Omental fat pad (tissue), 4 donors: ENCODE results near the gene HORMAD1. TPM values are rescaled to one million over a fixed set of nuclear protein-coding genes. Genes with fewer than 3 reads are reported as not detected.
"Not testable (repeated sequence)": the region's sequence is repeated elsewhere in the genome, so short reads cannot be mapped to it uniquely, and the experiment has no call there.

ENCODE experiments used
- ATAC-seq: fragments of 150-250 bp; one replicate; pipeline ENCODE4 v1.9.1; 2016; ENCODE audit warnings: mild to moderate bottlenecking, moderate library complexity; ENCODE audit not compliant: low FRiP score
- DNase-seq: peaks from one replicate; pipeline ENCODE4 v3.0.0-alpha.2; 2019; ENCODE audit warnings: low spot score
- total RNA-seq, 4 donors: library from RNA; depleted of rRNA; stranded (reverse); fragments of >200 nt; gene quantifications; one replicate each; pipeline ENCODE4 v1.1.0, GENCODE V29; 2016
- TF ChIP-seq, protein P1 (sequence below), 3 donors: fragments of 450-650 bp; IDR thresholded peaks; one replicate each; pipeline ENCODE4 v1.5.1; 2016 to 2017; ENCODE audit warnings: antibody characterized with exemption in 3 of 3, mild to moderate bottlenecking in 3 of 3, moderate library complexity in 2 of 3

HORMAD1 gene
- total RNA-seq, 4 donors from 2014 or later = 0.46 to 2.0 TPM; not detected in 2

DNA sequence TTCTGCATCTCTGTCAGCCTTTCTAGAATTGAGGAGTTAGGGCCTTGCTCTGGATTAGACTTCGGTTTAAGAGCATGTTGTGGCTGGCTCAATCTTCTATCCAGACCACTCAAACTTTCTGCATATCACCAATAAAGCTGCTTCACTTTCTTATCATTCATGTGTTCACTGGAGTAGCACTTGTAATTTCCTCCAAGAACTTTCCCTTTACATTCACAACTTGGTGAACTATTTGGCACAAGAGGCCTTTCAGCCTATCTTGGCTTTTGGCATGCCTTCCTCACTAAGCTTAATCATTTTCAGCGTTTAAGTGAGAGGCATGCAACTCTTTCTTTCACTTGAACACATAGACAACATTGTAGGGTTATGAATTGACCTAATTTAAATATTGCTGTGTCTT, 3.6 kb upstream of the HORMAD1 start:
- TF ChIP-seq, protein P1, sequence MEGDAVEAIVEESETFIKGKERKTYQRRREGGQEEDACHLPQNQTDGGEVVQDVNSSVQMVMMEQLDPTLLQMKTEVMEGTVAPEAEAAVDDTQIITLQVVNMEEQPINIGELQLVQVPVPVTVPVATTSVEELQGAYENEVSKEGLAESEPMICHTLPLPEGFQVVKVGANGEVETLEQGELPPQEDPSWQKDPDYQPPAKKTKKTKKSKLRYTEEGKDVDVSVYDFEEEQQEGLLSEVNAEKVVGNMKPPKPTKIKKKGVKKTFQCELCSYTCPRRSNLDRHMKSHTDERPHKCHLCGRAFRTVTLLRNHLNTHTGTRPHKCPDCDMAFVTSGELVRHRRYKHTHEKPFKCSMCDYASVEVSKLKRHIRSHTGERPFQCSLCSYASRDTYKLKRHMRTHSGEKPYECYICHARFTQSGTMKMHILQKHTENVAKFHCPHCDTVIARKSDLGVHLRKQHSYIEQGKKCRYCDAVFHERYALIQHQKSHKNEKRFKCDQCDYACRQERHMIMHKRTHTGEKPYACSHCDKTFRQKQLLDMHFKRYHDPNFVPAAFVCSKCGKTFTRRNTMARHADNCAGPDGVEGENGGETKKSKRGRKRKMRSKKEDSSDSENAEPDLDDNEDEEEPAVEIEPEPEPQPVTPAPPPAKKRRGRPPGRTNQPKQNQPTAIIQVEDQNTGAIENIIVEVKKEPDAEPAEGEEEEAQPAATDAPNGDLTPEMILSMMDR (IDR thresholded peaks at IDR 0.05) = no peak
- no peak for ATAC-seq
- no peak for DNase-seq

DNA sequence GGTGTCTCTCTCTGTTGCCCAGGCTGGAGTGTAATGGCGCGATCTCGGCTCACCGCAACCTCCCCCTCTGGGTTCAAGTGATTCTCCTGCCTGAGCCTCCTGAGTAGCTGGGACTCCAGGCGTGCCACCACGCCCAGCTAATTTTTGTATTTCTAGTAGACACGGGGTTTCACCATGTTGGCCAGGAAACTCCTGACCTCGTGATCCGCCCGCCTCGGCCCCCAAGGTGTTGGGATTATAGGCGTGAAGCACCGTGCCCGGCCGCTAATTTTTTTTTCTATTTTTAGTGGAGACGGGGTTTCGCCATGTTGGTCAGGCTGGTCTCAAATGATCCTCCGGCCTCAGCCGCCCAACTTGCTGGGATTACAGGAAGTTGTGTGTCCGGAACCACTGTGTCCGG, 597 bp downstream of the HORMAD1 start:
- ATAC-seq = no peak
- no peak for DNase-seq
- TF ChIP-seq, protein P1 (IDR thresholded peaks at IDR 0.05) = no peak

GRCh38 chr1:150718225-150718891, 2.3 kb downstream of the HORMAD1 start:
- TF ChIP-seq, protein P1 (IDR thresholded peaks at IDR 0.05) = no peak
- ATAC-seq = no peak
- no peak for DNase-seq

DNA sequence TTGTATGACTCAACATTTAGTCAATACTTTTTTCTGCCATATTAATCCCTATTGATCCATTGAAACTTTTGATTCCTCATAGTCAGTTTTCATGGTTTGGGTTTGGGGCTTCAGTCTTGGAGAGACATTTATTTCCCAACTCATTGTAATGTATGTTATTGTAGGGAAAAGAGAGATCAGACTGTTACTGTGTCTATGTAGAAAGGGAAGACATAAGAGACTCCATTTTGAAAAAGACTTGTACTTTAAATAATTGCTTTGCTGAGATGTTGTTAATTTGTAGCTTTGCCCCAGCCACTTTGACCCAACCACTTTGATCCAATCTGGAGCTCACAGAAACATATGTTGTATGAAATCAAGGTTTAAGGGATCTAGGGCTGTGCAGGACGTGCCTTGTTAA, 11.7 kb downstream of the HORMAD1 start:
- DNase-seq, ATAC-seq: not testable (repeated sequence)

DNA sequence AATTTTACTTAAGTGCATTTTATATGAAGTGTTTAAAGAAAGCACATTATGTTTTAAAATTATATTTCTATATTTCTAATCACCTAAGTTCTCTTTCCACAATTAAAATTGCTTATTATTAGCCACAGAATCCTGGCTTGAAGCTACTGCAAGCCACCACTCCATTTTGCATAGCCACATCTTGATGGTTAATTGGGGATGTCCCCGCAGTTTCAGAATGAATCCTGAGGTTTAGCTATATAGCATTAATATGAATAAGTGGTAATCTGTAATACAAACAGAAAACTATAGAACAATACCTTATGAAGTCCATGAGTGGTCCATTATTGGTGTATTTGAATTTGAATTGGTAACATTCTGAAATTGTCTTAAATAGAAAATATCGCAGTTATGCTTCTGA, 12.1 kb downstream of the HORMAD1 start:
- TF ChIP-seq, protein P1 (IDR thresholded peaks at IDR 0.05) = no peak
- DNase-seq (no peak), ATAC-seq (no peak)

- no peak for ATAC-seq
- TF ChIP-seq, protein P1 (IDR thresholded peaks at IDR 0.05) = no peak
- no peak for DNase-seq
Measured at GRCh38 chr1:150706091-150706490, 14.6 kb downstream of the HORMAD1 start.

GRCh38 chr1:150703427-150703826, 17.3 kb downstream of the HORMAD1 start:
- no peak for DNase-seq
- TF ChIP-seq, protein P1 (IDR thresholded peaks at IDR 0.05) = no peak
- ATAC-seq = no peak
